OCI-LY7 (cell line): Measurements from ENCODE around the gene SNRPN. TPM values are rescaled to one million over a fixed set of nuclear protein-coding genes. Genes with fewer than 3 reads are reported as not detected.

Source experiments
- BruUV-seq: library from RNA; stranded (reverse); fragments of 400-500 nt; replicated peaks from 2 replicates; lab custom pipeline; 2021; lab: Mats Ljungman, UMichigan
- CTCF ChIA-PET: fragments of 300-600 bp; sonication (Branson Sonifier 250); formaldehyde crosslinking; loops from one replicate; lab custom pipeline; 2022; ENCODE audit warnings: antibody characterized with exemption; ENCODE audit not compliant: unreplicated experiment; lab: Charles Lee
- POLR2A ChIA-PET: fragments of 300-600 bp; sonication (Branson Sonifier 250); formaldehyde crosslinking; loops from one replicate; lab custom pipeline; 2022; ENCODE audit warnings: antibody characterized with exemption; lab: Charles Lee
- DNase-seq: peaks from one replicate; pipeline ENCODE4 v3.0.0-alpha.2; 2015; ENCODE audit warnings: low spot score
- H2AFZ ChIP-seq: fragments of 200-600 bp; sonication (generic), shearing (Covaris generic); 2 replicates; pipeline ENCODE4 v1.6.1; 2014; ENCODE audit warnings: mild to moderate bottlenecking, antibody characterized with exemption, low read length, moderate library complexity
- H3K27ac ChIP-seq: fragments of 200-600 bp; sonication (generic); 2 replicates; pipeline ENCODE4 v1.5.1; 2014; ENCODE audit warnings: mixed run types, low read depth, mild to moderate bottlenecking, moderate library complexity, low read length, inconsistent platforms; ENCODE audit not compliant: poor library complexity, severe bottlenecking
- H3K36me3 ChIP-seq: fragments of 200-600 bp; sonication (generic); 2 replicates; pipeline ENCODE4 v1.6.1; 2014; ENCODE audit warnings: mild to moderate bottlenecking, antibody characterized with exemption, low read length, moderate library complexity, mixed read lengths; ENCODE audit not compliant: insufficient read depth
- H3K4me1 ChIP-seq: fragments of 200-600 bp; sonication (generic); 2 replicates; pipeline ENCODE4 v1.5.1; 2014; ENCODE audit warnings: mild to moderate bottlenecking, low read length; ENCODE audit not compliant: insufficient read depth, poor library complexity, severe bottlenecking
- H3K4me2 ChIP-seq: fragments of 200-600 bp; sonication (generic); 2 replicates; pipeline ENCODE4 v1.6.1; 2014; ENCODE audit warnings: mild to moderate bottlenecking, low read length
- H3K4me3 ChIP-seq: fragments of 200-600 bp; sonication (generic); 2 replicates; pipeline ENCODE4 v1.5.1; 2014; ENCODE audit warnings: mild to moderate bottlenecking, low read depth, low read length; ENCODE audit not compliant: poor library complexity, severe bottlenecking
- H3K79me2 ChIP-seq: fragments of 200-600 bp; sonication (generic); 2 replicates; pipeline ENCODE4 v1.6.1; 2016; ENCODE audit warnings: low read depth, mild to moderate bottlenecking, low read length, moderate library complexity, mixed read lengths; ENCODE audit not compliant: insufficient read depth
- H3K9me2 ChIP-seq: fragments of 200-600 bp; sonication (generic); 2 replicates; pipeline ENCODE4 v1.6.1; 2016; ENCODE audit warnings: mild to moderate bottlenecking, low read length, mixed read lengths; ENCODE audit not compliant: insufficient read depth
- H3K9me3 ChIP-seq: fragments of 200-600 bp; sonication (generic); 2 replicates; pipeline ENCODE4 v1.6.1; 2014; ENCODE audit warnings: mild to moderate bottlenecking, mixed run types, low read length, mixed read lengths
- H4K20me1 ChIP-seq: fragments of 200-600 bp; sonication (generic); 2 replicates; pipeline ENCODE4 v1.6.1; 2014; ENCODE audit warnings: mild to moderate bottlenecking, antibody characterized with exemption, low read length, moderate library complexity, mixed read lengths; ENCODE audit not compliant: insufficient read depth
- CTCF ChIP-seq: fragments of 200-600 bp; sonication (generic); conservative IDR thresholded peaks from 2 replicates; pipeline ENCODE4 v1.5.1; 2014; ENCODE audit warnings: mild to moderate bottlenecking, antibody characterized with exemption, low read length, moderate library complexity, mixed read lengths
- EZH2phosphoT487 ChIP-seq: fragments of 200-600 bp; sonication (generic); IDR thresholded peaks from 2 replicates; pipeline ENCODE4 v1.6.1; 2018; ENCODE audit warnings: low read depth, borderline replicate concordance, mild to moderate bottlenecking, mixed run types, antibody characterized with exemption, low read length, moderate library complexity, mixed read lengths
- intact Hi-C: fragments of 100-400 bp; cut with micrococcal nuclease; formaldehyde crosslinking; loops from one replicate; pipeline ENCODE4 v1.10.0; 2022; ENCODE audit not compliant: unreplicated experiment
- total RNA-seq, 2 experiments: library from RNA; depleted of rRNA in 1 of 2; stranded (reverse); fragments of >200 nt in 1 of 2; shearing (Covaris generic) in 1 of 2; gene quantifications; 2 replicates each; pipeline ENCODE4 v1.2.3, GENCODE V29; 2014 to 2022

Gene SNRPN
- total RNA-seq, 2 experiments from 2014 or later: 26.8 TPM; not detected in 1

- CTCF ChIA-PET: no interaction called here
- Histone ChIP-seq H3K9me2 (no peaks in the 10 kb centered on the region), H4K20me1 (no peaks in the 10 kb centered on the region), H3K4me2 (no peak overlapping the region), H3K27ac (no peak overlapping the region), H3K36me3 (no peaks in the 10 kb centered on the region), H3K79me2 (no peaks in the 10 kb centered on the region), H3K9me3 (no peaks in the 10 kb centered on the region), H3K4me1 (no peaks in the 10 kb centered on the region), H2AFZ (no peak overlapping the region), H3K4me3 (no peak overlapping the region)
- POLR2A ChIA-PET: no interaction called here
- intact Hi-C loops: no loop called here
- TF ChIP-seq EZH2phosphoT487 (no peak), CTCF (no peak)
- DNase-seq: no peak
- no TSS peak for BruUV-seq
These were observed 7.2 kb downstream of the SNRPN start for GRCh38 chr15:24961967-24962366.

DNA sequence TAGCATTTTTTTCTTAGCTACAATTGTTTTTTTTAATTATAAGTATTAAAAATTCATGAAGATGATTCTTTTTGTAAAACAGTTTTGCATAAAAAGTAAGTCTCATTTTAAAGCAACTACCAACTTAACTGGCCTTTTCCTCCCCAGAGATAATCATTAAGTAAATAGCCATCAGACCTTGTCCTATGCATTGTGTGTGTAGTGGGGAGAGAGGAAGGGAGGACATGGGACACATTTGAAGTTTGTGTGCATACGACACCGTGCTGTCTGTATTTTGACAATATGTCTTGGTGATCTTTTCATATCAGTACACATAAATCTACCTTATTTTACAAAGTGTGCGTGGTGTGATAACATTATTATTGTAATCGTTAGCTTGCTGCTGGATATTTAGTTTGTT is 8.1 kb downstream of the SNRPN start:
- H3K36me3 ChIP-seq: no peaks in the 10 kb centered on the region
- ChIA-PET POLR2A (interaction anchor here (0.7 kb wide), 2 partner anchors 154 to 1698 kb away, joined by 3 read pairs; no protein-coding TSS in a partner anchor), CTCF (no interaction called here)
- no peak overlapping the region for H3K4me2 ChIP-seq
- no peaks in the 10 kb centered on the region for H3K79me2 ChIP-seq
- BruUV-seq: no TSS peak
- intact Hi-C loops: no loop called here
- no peak for TF ChIP-seq EZH2phosphoT487
- no peak for TF ChIP-seq CTCF
- no peak overlapping the region for H3K4me3 ChIP-seq
- no peaks in the 10 kb centered on the region for H3K9me3 ChIP-seq
- H4K20me1 ChIP-seq: no peaks in the 10 kb centered on the region
- no peak overlapping the region for H3K27ac ChIP-seq
- DNase-seq: no peak
- no peak overlapping the region for H2AFZ ChIP-seq
- no peaks in the 10 kb centered on the region for H3K4me1 ChIP-seq
- H3K9me2 ChIP-seq: no peaks in the 10 kb centered on the region

GRCh38 chr15:24966364-24967103 is 11.7 kb downstream of the SNRPN start:
- Histone ChIP-seq H3K4me2 (no peak overlapping the region), H3K27ac (no peak overlapping the region), H3K79me2 (no peaks in the 10 kb centered on the region), H4K20me1 (no peaks in the 10 kb centered on the region), H2AFZ (no peak overlapping the region), H3K36me3 (no peaks in the 10 kb centered on the region), H3K9me2 (no peaks in the 10 kb centered on the region), H3K4me1 (no peaks in the 10 kb centered on the region), H3K4me3 (no peak overlapping the region), H3K9me3 (peaks cover 4% of the 10 kb centered on the region; the same call in 1 of the 2 replicates)
- TF ChIP-seq CTCF (no peak), EZH2phosphoT487 (no peak)
- no TSS peak for BruUV-seq
- ChIA-PET CTCF (no interaction called here), POLR2A (no interaction called here)
- intact Hi-C loops: no loop called here
- no peak for DNase-seq
